ENCODE results near the gene HTR2A. TPM values are rescaled to one million over a fixed set of nuclear protein-coding genes. Genes with fewer than 3 reads are reported as not detected.

HTR2A gene
- total and polyA plus RNA-seq, 10 of the 15 experiments (the other 5 are each of a cell fraction or from before 2014, with no cell fraction given), result not detected

- TF ChIP-seq, protein P1, sequence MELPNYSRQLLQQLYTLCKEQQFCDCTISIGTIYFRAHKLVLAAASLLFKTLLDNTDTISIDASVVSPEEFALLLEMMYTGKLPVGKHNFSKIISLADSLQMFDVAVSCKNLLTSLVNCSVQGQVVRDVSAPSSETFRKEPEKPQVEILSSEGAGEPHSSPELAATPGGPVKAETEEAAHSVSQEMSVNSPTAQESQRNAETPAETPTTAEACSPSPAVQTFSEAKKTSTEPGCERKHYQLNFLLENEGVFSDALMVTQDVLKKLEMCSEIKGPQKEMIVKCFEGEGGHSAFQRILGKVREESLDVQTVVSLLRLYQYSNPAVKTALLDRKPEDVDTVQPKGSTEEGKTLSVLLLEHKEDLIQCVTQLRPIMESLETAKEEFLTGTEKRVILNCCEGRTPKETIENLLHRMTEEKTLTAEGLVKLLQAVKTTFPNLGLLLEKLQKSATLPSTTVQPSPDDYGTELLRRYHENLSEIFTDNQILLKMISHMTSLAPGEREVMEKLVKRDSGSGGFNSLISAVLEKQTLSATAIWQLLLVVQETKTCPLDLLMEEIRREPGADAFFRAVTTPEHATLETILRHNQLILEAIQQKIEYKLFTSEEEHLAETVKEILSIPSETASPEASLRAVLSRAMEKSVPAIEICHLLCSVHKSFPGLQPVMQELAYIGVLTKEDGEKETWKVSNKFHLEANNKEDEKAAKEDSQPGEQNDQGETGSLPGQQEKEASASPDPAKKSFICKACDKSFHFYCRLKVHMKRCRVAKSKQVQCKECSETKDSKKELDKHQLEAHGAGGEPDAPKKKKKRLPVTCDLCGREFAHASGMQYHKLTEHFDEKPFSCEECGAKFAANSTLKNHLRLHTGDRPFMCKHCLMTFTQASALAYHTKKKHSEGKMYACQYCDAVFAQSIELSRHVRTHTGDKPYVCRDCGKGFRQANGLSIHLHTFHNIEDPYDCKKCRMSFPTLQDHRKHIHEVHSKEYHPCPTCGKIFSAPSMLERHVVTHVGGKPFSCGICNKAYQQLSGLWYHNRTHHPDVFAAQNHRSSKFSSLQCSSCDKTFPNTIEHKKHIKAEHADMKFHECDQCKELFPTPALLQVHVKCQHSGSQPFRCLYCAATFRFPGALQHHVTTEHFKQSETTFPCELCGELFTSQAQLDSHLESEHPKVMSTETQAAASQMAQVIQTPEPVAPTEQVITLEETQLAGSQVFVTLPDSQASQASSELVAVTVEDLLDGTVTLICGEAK (IDR thresholded peaks at IDR 0.05; ENCODE audit: borderline replicate concordance), result no peak
These were observed 37.9 kb upstream of the HTR2A start (continued) for GRCh38 chr13:46934749-46935148.

- ATAC-seq (no peak), DNase-seq (ENCODE audit: low read depth, low spot score) (no peak), FAIRE-seq (no peak)
- WGBS (ENCODE audit: insufficient coverage, insufficient replicate concordance, low lambda C conversion rate, missing lambda C conversion rate), result 34% methylated on average over 5 of the region's 5 CpGs
- intact Hi-C loops (cut with micrococcal nuclease; ENCODE audit: unreplicated experiment) (no loop called here), in situ Hi-C loops (cut with MboI) (no loop called here)
- Histone ChIP-seq H3K4me3 (no peak overlapping the region), H3K9ac (ENCODE audit: control insufficient read depth, insufficient read depth, low read length) (no peak overlapping the region), H2AFZ (ENCODE audit: control insufficient read depth, low read depth, low read length) (no peak overlapping the region), H3K27me3 (replicated peaks in 1 of 2; ENCODE audit: control insufficient read depth in 2 of 2, insufficient read depth in 2 of 2, low read length in 1 of 2) (no peaks in the 10 kb centered on the region), H3K4me1 (ENCODE audit: control insufficient read depth, insufficient read depth, low read length) (peaks cover 3% of the 10 kb centered on the region; the same call in 1 of the 2 replicates), H3K27ac (ENCODE audit: control insufficient read depth, insufficient read depth) (no peak overlapping the region), H3K36me3 (ENCODE audit: control insufficient read depth in 2 of 2, insufficient read depth in 2 of 2, low read length in 1 of 2) (no peaks in the 10 kb centered on the region), H3K9me3 (replicated peaks; ENCODE audit: control insufficient read depth, insufficient read depth, low read length) (no peaks in the 10 kb centered on the region; the same call in 2 of the 3 replicates), H3K79me2 (ENCODE audit: control insufficient read depth, insufficient read depth, low read length) (no peaks in the 10 kb centered on the region), H3K4me2 (ENCODE audit: control insufficient read depth, insufficient read depth) (no peak overlapping the region), H4K20me1 (ENCODE audit: control insufficient read depth, insufficient read depth) (no peaks in the 10 kb centered on the region)
- ChIA-PET POLR2A (no interaction called here), CTCF (no interaction called here), SMC1A (ENCODE audit: uncharacterized antibody, unreplicated experiment) (no interaction called here), RAD21 (ENCODE audit: unreplicated experiment) (no interaction called here)
- BruUV-seq (replicated peaks), result no TSS peak
- TF ChIP-seq CBFB (IDR thresholded peaks at IDR 0.05; ENCODE audit: low read depth), result no peak
- no peak for TF ChIP-seq ATF2 (IDR thresholded peaks at IDR 0.05; ENCODE audit: low read length)
- TF ChIP-seq JUND (IDR thresholded peaks at IDR 0.05; ENCODE audit: low read depth, low read length), result no peak
- no peak for TF ChIP-seq ASH2L (IDR thresholded peaks at IDR 0.05; ENCODE audit: borderline replicate concordance, low read depth)
- TF ChIP-seq, protein P2, sequence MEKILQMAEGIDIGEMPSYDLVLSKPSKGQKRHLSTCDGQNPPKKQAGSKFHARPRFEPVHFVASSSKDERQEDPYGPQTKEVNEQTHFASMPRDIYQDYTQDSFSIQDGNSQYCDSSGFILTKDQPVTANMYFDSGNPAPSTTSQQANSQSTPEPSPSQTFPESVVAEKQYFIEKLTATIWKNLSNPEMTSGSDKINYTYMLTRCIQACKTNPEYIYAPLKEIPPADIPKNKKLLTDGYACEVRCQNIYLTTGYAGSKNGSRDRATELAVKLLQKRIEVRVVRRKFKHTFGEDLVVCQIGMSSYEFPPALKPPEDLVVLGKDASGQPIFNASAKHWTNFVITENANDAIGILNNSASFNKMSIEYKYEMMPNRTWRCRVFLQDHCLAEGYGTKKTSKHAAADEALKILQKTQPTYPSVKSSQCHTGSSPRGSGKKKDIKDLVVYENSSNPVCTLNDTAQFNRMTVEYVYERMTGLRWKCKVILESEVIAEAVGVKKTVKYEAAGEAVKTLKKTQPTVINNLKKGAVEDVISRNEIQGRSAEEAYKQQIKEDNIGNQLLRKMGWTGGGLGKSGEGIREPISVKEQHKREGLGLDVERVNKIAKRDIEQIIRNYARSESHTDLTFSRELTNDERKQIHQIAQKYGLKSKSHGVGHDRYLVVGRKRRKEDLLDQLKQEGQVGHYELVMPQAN (conservative IDR thresholded peaks at IDR 0.05), result no peak
- TF ChIP-seq, protein P3, sequence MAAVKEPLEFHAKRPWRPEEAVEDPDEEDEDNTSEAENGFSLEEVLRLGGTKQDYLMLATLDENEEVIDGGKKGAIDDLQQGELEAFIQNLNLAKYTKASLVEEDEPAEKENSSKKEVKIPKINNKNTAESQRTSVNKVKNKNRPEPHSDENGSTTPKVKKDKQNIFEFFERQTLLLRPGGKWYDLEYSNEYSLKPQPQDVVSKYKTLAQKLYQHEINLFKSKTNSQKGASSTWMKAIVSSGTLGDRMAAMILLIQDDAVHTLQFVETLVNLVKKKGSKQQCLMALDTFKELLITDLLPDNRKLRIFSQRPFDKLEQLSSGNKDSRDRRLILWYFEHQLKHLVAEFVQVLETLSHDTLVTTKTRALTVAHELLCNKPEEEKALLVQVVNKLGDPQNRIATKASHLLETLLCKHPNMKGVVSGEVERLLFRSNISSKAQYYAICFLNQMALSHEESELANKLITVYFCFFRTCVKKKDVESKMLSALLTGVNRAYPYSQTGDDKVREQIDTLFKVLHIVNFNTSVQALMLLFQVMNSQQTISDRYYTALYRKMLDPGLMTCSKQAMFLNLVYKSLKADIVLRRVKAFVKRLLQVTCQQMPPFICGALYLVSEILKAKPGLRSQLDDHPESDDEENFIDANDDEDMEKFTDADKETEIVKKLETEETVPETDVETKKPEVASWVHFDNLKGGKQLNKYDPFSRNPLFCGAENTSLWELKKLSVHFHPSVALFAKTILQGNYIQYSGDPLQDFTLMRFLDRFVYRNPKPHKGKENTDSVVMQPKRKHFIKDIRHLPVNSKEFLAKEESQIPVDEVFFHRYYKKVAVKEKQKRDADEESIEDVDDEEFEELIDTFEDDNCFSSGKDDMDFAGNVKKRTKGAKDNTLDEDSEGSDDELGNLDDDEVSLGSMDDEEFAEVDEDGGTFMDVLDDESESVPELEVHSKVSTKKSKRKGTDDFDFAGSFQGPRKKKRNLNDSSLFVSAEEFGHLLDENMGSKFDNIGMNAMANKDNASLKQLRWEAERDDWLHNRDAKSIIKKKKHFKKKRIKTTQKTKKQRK (IDR thresholded peaks at IDR 0.05; ENCODE audit: low read depth, low read length), result no peak
- TF ChIP-seq SUPT20H (IDR thresholded peaks at IDR 0.05; ENCODE audit: borderline replicate concordance, control insufficient read depth, low read depth, low read length), result no peak
- no peak for TF ChIP-seq USF2 (IDR thresholded peaks at IDR 0.05; ENCODE audit: borderline replicate concordance, low read depth, low read length)
These were observed 30.2 kb upstream of the HTR2A start for GRCh38 chr13:46926916-46927590.

Measured in GM12878 (cell line).